Lung (tissue), 12 donors: ENCODE data around the gene PHLDA1. TPM values are rescaled to one million over a fixed set of nuclear protein-coding genes. Genes with fewer than 3 reads are reported as not detected.

Source experiments
- ATAC-seq: fragments of 200-7000 bp; cut with Tn5 transposase; one replicate; pipeline ENCODE4 v1.9.1; 2020; ENCODE audit warnings: moderate number of reproducible peaks; ENCODE audit not compliant: insufficient read depth, low FRiP score
- DNase-seq, 3 donors: peaks; one replicate each; pipeline ENCODE4 v3.0.0-alpha.2; 2013 to 2017
- H3K27ac ChIP-seq, 2 donors: one replicate each; pipeline ENCODE4 v1.5.1; 2013; ENCODE audit warnings: mild to moderate bottlenecking in 2 of 2, moderate library complexity in 2 of 2, control low read depth in 1 of 2, inconsistent platforms in 1 of 2, low read depth in 1 of 2, low read length in 1 of 2
- H3K27me3 ChIP-seq, 3 donors: one replicate each; pipeline ENCODE4 v1.5.1; 2013; ENCODE audit warnings: low read length in 2 of 3; ENCODE audit not compliant: control insufficient read depth in 3 of 3, insufficient read depth in 3 of 3
- H3K36me3 ChIP-seq, 4 donors: one replicate each; pipeline ENCODE4 v1.5.1; 2013; ENCODE audit warnings: low read length in 4 of 4, mild to moderate bottlenecking in 1 of 4, moderate library complexity in 1 of 4; ENCODE audit not compliant: control insufficient read depth in 4 of 4, insufficient read depth in 4 of 4
- H3K4me1 ChIP-seq, 5 donors: one replicate each; pipeline ENCODE4 v1.5.1; 2013; ENCODE audit warnings: low read length in 5 of 5, mild to moderate bottlenecking in 2 of 5, moderate library complexity in 1 of 5; ENCODE audit not compliant: control insufficient read depth in 5 of 5, insufficient read depth in 5 of 5
- H3K4me3 ChIP-seq: one replicate; pipeline ENCODE4 v1.5.1; 2013; ENCODE audit warnings: mild to moderate bottlenecking, control low read depth, moderate library complexity
- H3K9ac ChIP-seq, 2 donors: one replicate each; pipeline ENCODE4 v1.5.1; 2013; ENCODE audit warnings: low read length in 2 of 2, control low read depth in 1 of 2; ENCODE audit not compliant: insufficient read depth in 1 of 2
- H3K9me3 ChIP-seq, 4 donors: one replicate each; pipeline ENCODE4 v1.5.1; 2013; ENCODE audit warnings: low read length in 3 of 4, mild to moderate bottlenecking in 1 of 4, moderate library complexity in 1 of 4; ENCODE audit not compliant: control insufficient read depth in 4 of 4, insufficient read depth in 3 of 4
- whole genome bisulfite sequencing, 2 donors: extraction: QIAGEN DNeasy Blood & Tissue Kit; methylation state at CpG; one replicate each; pipeline ENCODE4 v1.1.7; 2013; 5-methylcytosine and 5-hydroxymethylcytosine counted together
- polyA plus RNA-seq, 2 donors: library from polyadenylated mRNA; stranded (reverse); fragments of 200-250 nt; gene quantifications; one replicate each; pipeline ENCODE4 v1.2.1, GENCODE V29; 2013
- total RNA-seq, 2 donors: library from RNA; depleted of rRNA in 1 of 2; stranded (reverse); fragments of >200 nt in 1 of 2; gene quantifications; one replicate each; pipeline ENCODE4 v1.2.1, GENCODE V29; 2014 to 2021
- TF ChIP-seq, protein P1 (sequence below): IDR thresholded peaks from 2 replicates; pipeline ENCODE4 v1.5.1; 2012; ENCODE audit warnings: mild to moderate bottlenecking; ENCODE audit errors: control extremely low read depth, extremely low read depth
- donor health status: control.
- donor health status: control.
- donor health status: Bipolar disorder and iron deficiency.
- donor health status: healthy.
- donor health status: DM: yes; HTN: yes; CAD: no.

PHLDA1 gene
- total and polyA plus RNA-seq, 4 donors = 6.5 to 22.1 (median 17.2) TPM

DNA sequence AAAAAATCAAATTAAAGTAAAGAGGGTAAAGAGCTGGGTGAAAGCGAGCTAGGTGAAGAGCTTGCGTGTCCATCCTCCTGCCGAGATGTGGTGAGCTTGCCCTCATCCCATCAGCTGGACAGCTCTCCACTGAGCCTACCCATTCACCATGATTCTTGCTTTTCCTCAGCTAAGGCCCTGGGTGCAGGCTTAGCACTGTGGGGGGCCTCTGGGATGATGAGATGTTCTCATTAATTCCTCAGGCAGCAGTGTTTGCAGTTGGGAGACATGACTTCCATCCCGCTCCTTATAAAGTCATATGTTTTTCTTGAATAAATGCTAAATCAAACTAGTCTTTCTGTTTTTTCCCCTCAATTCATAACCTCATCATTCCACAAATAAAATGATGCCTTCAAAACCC, 18.0 kb downstream of the PHLDA1 start:
- Histone ChIP-seq H3K27ac (no peak overlapping the region), H3K9ac (no peak overlapping the region), H3K36me3 (no peaks in the 10 kb centered on the region), H3K4me1 (peaks cover 0 to 7% (median 4%) of the 10 kb centered on the region in 5 donors), H3K9me3 (no peaks in the 10 kb centered on the region), H3K27me3 (no peaks in the 10 kb centered on the region), H3K4me3 (no peak overlapping the region)
- 95 to 98% methylated on average over 4 of the region's 4 CpGs for WGBS, 2 donors
- ATAC-seq (no peak), DNase-seq (no peak)
- TF ChIP-seq, protein P1, sequence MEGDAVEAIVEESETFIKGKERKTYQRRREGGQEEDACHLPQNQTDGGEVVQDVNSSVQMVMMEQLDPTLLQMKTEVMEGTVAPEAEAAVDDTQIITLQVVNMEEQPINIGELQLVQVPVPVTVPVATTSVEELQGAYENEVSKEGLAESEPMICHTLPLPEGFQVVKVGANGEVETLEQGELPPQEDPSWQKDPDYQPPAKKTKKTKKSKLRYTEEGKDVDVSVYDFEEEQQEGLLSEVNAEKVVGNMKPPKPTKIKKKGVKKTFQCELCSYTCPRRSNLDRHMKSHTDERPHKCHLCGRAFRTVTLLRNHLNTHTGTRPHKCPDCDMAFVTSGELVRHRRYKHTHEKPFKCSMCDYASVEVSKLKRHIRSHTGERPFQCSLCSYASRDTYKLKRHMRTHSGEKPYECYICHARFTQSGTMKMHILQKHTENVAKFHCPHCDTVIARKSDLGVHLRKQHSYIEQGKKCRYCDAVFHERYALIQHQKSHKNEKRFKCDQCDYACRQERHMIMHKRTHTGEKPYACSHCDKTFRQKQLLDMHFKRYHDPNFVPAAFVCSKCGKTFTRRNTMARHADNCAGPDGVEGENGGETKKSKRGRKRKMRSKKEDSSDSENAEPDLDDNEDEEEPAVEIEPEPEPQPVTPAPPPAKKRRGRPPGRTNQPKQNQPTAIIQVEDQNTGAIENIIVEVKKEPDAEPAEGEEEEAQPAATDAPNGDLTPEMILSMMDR = no peak

DNA sequence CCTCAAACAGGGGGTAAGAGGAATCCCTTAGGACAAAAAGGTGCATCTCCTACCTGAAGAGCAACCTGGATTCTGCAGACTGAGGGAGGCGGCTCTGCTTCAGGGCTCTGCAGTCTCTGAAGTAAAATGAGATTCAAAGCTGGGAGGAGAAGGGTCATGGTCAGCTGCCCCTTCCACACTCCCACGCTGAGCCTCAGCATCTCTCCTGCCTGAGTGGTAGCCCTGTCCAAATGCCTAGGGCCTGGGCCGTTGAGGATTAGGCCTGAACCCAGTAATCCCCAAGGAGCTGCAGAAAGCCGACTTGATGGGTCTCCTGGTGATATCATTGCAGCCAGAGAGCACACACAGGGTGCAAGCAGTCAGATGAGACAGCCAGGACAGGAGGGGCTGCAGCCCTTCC, 18.9 kb downstream of the PHLDA1 start:
- no peaks in the 10 kb centered on the region for H3K9me3 ChIP-seq
- 97 to 99% methylated on average over 4 of the region's 4 CpGs for WGBS, 2 donors
- H3K36me3 ChIP-seq = no peaks in the 10 kb centered on the region
- H3K4me1 ChIP-seq = peaks cover 0 to 2% (median 0%) of the 10 kb centered on the region in 5 donors
- ATAC-seq = no peak
- no peaks in the 10 kb centered on the region for H3K27me3 ChIP-seq
- no peak for DNase-seq
- no peak overlapping the region for H3K27ac ChIP-seq
- no peak overlapping the region for H3K9ac ChIP-seq
- H3K4me3 ChIP-seq = no peak overlapping the region
- TF ChIP-seq, protein P1 = no peak

DNA sequence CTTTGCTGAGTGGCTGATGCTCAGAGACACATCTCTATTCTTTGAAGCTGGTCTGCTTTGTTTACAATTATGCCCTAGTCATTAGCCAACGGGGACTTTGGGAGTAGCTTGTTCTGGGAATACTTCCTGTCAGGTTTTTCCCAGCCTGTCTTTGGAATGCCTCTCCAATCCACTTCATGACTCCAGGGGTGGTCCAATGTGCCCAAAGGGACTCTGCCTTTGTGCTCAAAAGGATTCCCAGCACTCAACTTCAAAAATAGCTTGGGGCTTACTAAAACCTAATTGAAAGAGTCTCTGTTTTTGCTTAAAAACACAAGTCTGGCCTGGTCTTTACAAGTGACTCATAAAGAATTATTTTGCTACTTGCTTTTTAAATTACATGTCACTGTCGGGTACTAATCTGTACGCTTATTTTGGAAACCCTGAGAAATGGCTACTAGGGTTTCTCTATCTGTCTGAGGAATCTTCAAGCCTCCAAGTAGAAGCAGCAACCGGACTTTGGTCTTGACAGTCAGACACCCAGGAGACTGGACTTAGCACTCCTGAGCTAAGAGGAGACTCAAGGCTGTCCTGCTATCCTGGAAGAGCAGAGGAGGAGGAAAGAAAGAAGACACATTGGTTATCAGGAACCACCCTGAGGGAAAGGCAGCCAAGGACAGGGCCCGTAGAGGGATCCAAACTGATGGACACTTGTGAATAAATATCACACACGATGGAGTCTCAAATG, 20.7 kb downstream of the PHLDA1 start:
- ATAC-seq = no peak
- WGBS, 2 donors = 80 to 87% methylated on average over 6 of the region's 6 CpGs

More for the DNA sequence above, 20.7 kb downstream of the PHLDA1 start:
- Histone ChIP-seq H3K36me3 (no peaks in the 10 kb centered on the region), H3K9me3 (peaks cover 0 to 2% (median 0%) of the 10 kb centered on the region in 4 donors), H3K27ac (no peak overlapping the region), H3K4me3 (no peak overlapping the region), H3K9ac (no peak overlapping the region), H3K27me3 (no peaks in the 10 kb centered on the region), H3K4me1 (peaks cover 0 to 2% (median 0%) of the 10 kb centered on the region in 5 donors)
- DNase-seq = no peak
- TF ChIP-seq, protein P1 = no peak
